Small intestine (tissue), 7 donors: ENCODE data around the gene SRXN1. TPM values are rescaled to one million over a fixed set of nuclear protein-coding genes. Genes with fewer than 3 reads are reported as not detected.

Experiments used
- DNase-seq, 2 donors: peaks; one replicate each; pipeline versions ENCODE4 v3.0.0 to v3.0.0-alpha.2; 2013
- FAIRE-seq: peaks from 2 replicates; lab custom pipeline; 2012; peaks lifted over from hg19 to GRCh38; lab: Jason Lieb, UNC
- H3K27ac ChIP-seq, 3 donors: one replicate each; pipeline ENCODE4 v1.5.1; 2013; ENCODE audit warnings: low read length in 2 of 3, mild to moderate bottlenecking in 2 of 3, control low read depth in 1 of 3, inconsistent platforms in 1 of 3, low read depth in 1 of 3, moderate library complexity in 1 of 3
- H3K27me3 ChIP-seq, 3 donors: one replicate each; pipeline ENCODE4 v1.6.1; 2013; ENCODE audit warnings: low read length in 3 of 3, inconsistent platforms in 1 of 3; ENCODE audit not compliant: control insufficient read depth in 3 of 3, insufficient read depth in 3 of 3
- H3K36me3 ChIP-seq, 3 donors: one replicate each; pipeline ENCODE4 v1.6.1; 2013; ENCODE audit warnings: low read length in 3 of 3, inconsistent platforms in 1 of 3, low read depth in 1 of 3, mild to moderate bottlenecking in 1 of 3, moderate library complexity in 1 of 3; ENCODE audit not compliant: control insufficient read depth in 3 of 3, insufficient read depth in 2 of 3
- H3K4me1 ChIP-seq, 3 donors: one replicate each; pipeline ENCODE4 v1.6.1; 2013; ENCODE audit warnings: low read length in 2 of 3, inconsistent platforms in 1 of 3, low read depth in 1 of 3, mild to moderate bottlenecking in 1 of 3, moderate library complexity in 1 of 3; ENCODE audit not compliant: control insufficient read depth in 3 of 3, insufficient read depth in 2 of 3
- H3K4me3 ChIP-seq, 3 donors: one replicate each; pipeline ENCODE4 v1.5.1; 2013; ENCODE audit warnings: low read length in 3 of 3, control low read depth in 1 of 3, inconsistent platforms in 1 of 3, low read depth in 1 of 3, mild to moderate bottlenecking in 1 of 3, moderate library complexity in 1 of 3
- H3K9me3 ChIP-seq, 2 donors: one replicate each; pipeline ENCODE4 v1.6.1; 2013; ENCODE audit warnings: low read depth in 1 of 2, low read length in 1 of 2; ENCODE audit not compliant: control insufficient read depth in 2 of 2, insufficient read depth in 1 of 2
- WGBS, 3 donors: extraction: QIAGEN DNeasy Blood & Tissue Kit; methylation state at CpG; one replicate each; pipeline ENCODE4 v1.1.7; 2013; 5-methylcytosine and 5-hydroxymethylcytosine counted together
- polyA plus RNA-seq, 4 donors: library from polyadenylated mRNA; stranded (reverse) in 3 of 4; unstranded in 1 of 4; fragments of 200-250 nt in 3 of 4; fragments of 120-200 nt in 1 of 4; gene quantifications; one replicate each; pipeline versions ENCODE4 v1.2.1 to v1.2.3, GENCODE V29; 2013
- donor health status: healthy with polysubstance abuse.
- donor health status: control.
- donor health status: control.
- donor health status: Bipolar disorder and iron deficiency.
- donor health status: healthy.

The SRXN1 gene
- polyA plus RNA-seq, 4 donors: 9.5 to 33.2 (median 30.9) TPM

DNA sequence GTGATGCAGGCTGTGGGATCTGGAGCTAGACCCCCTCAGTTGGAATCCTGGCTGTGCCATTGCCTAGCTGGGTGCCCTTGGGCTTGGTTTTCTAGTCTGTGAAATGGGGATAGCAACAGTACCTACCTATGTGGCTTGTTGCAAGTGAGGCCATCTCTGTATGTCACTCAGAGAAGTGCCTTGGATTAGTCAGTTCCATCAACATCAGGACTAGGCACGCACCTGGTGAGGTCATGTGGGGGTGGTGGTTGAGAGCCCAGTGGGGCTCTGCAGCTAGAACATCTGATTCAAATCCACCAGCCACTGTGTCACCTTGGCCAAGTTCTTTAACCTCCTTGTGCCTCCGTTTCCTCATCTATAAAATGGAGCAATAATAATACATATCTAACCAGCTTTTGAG is 55.4 kb downstream of the SRXN1 start:
- WGBS, 3 donors: 81 to 93% (median 85%) methylated on average over 2 of the region's 2 CpGs
- Histone ChIP-seq H3K27ac (no peak overlapping the region), H3K4me3 (no peak overlapping the region), H3K4me1 (no peaks in the 10 kb centered on the region), H3K27me3 (no peaks in the 10 kb centered on the region), H3K36me3 (no peaks in the 10 kb centered on the region), H3K9me3 (no peaks in the 10 kb centered on the region)
- DNase-seq (no peak), FAIRE-seq (no peak)

Other genes with a start within 250 kb of the SRXN1 start
- 100 to 1,000 TPM in 3 of 4 donors, 10 to 100 TPM in 1; 74.8 to 176 (median 158) TPM for gene RBCK1, start 244.9 kb downstream of the SRXN1 start, polyA plus RNA-seq
- 10 to 100 TPM; 13.1 to 28.7 (median 14.8) TPM for gene TBC1D20, start 190.7 kb downstream of the SRXN1 start, polyA plus RNA-seq
- 100 to 1,000 TPM in 1 of 4 donors, 10 to 100 TPM in 3; 24.0 to 107 (median 33.8) TPM for gene CSNK2A1, start 109.4 kb downstream of the SRXN1 start, polyA plus RNA-seq
- under 1 TPM in 2 of 4 donors, not detected in 2; 0.21 to 0.37 TPM for gene TCF15, start 42.9 kb downstream of the SRXN1 start, polyA plus RNA-seq
- not detected for gene SCRT2, start 22.6 kb upstream of the SRXN1 start, polyA plus RNA-seq
- gene SLC52A3, start 115.3 kb upstream of the SRXN1 start, polyA plus RNA-seq: 10 to 100 TPM in 2 of 4 donors, 1 to 10 TPM in 2; 8.5 to 22.1 (median 14.7) TPM
- 10 to 100 TPM in 3 of 4 donors, 1 to 10 TPM in 1; 7.6 to 14.1 (median 11.7) TPM for gene FAM110A, start 180.5 kb upstream of the SRXN1 start, polyA plus RNA-seq